Neural progenitor cell (in vitro differentiated cells): ENCODE results near the gene TBC1D2B.

ENCODE experiments used
- EZH2 ChIP-seq: fragments of 200-600 bp; sonication (generic); IDR thresholded peaks from 2 replicates; pipeline ENCODE4 v1.6.1; 2017; ENCODE audit warnings: antibody characterized with exemption, mild to moderate bottlenecking, moderate library complexity
- EZH2phosphoT487 ChIP-seq: fragments of 200-600 bp; sonication (generic); IDR thresholded peaks from 2 replicates; pipeline ENCODE4 v1.6.1; 2017; ENCODE audit warnings: antibody characterized with exemption
- TF ChIP-seq, protein P1 (sequence below): fragments of 200-600 bp; sonication (generic); IDR thresholded peaks from 2 replicates; pipeline ENCODE4 v1.5.1; 2017; ENCODE audit warnings: antibody characterized with exemption, mild to moderate bottlenecking

- TF ChIP-seq, protein P1, sequence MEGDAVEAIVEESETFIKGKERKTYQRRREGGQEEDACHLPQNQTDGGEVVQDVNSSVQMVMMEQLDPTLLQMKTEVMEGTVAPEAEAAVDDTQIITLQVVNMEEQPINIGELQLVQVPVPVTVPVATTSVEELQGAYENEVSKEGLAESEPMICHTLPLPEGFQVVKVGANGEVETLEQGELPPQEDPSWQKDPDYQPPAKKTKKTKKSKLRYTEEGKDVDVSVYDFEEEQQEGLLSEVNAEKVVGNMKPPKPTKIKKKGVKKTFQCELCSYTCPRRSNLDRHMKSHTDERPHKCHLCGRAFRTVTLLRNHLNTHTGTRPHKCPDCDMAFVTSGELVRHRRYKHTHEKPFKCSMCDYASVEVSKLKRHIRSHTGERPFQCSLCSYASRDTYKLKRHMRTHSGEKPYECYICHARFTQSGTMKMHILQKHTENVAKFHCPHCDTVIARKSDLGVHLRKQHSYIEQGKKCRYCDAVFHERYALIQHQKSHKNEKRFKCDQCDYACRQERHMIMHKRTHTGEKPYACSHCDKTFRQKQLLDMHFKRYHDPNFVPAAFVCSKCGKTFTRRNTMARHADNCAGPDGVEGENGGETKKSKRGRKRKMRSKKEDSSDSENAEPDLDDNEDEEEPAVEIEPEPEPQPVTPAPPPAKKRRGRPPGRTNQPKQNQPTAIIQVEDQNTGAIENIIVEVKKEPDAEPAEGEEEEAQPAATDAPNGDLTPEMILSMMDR, result no peak
- no peak for TF ChIP-seq EZH2phosphoT487
- no peak for TF ChIP-seq EZH2
Measured at GRCh38 chr15:77964193-77964592, 113.3 kb downstream of the TBC1D2B start.
